Ramos (cell line): Measurements from ENCODE around the gene CCDC30.
"Not testable (repeated sequence)": the region's sequence is repeated elsewhere in the genome, so short reads cannot be mapped to it uniquely, and the experiment has no call there.

Source experiments
- in situ Hi-C: fragments of 300-500 bp; cut with MboI; formaldehyde crosslinking; loops from one replicate; pipeline ENCODE4 v1.14.3; 2022; ENCODE audit warnings: low sequenced_read_pairs; ENCODE audit not compliant: unreplicated experiment

Gene CCDC30

DNA sequence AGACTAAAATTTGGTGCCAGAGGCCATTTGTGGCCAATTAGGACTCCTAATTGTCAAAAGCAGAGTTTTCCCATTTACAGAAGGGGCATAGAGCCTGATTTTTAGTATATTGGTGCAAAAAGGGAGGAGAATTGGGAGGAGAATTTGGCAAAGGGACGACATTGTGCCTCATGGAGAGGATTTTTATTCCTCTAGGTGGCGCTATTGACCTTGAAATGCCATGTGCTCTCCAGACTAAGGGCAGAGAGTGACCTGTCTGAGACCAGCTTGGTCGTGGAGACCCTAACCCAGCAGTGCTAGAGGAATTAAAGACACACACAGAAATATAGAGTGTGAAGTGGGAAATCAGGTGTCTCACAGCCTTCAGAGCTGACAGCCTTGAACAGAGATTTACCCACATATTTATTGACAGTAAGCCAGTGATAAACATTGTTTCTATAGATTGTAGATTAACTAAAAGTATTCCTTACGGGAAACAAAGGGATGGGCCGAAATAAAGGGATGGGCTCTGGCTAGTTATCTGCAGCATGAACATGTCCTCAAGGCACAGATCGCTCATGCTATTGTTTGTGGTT, 48.6 kb downstream of the CCDC30 start:
- in situ Hi-C loops, result not testable (repeated sequence)

DNA sequence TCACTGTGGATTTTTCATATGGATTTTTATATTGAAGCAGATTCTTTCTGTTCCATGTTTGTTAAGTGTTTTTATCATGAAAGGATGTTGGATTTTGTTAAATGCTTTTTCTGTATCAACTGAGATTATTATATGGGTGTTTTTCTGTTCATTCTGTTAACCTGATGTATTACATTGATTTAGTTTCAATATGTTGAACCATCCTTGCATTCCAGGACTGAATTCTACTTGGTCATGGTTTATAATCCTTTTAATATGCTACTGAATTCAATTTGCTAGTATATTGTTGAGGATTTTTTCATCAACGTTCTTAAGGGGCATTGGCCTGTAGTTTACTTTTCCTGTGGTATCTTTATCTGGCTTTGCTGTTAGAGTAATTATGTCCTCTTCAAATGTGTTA, 55.8 kb downstream of the CCDC30 start:
- in situ Hi-C loops, result no loop called here

- in situ Hi-C loops, result no loop called here
These were observed 60.1 kb downstream of the CCDC30 start for GRCh38 chr1:42523171-42523570.

- in situ Hi-C loops, result no loop called here
These were observed 61.2 kb downstream of the CCDC30 start for GRCh38 chr1:42524330-42524729.

GRCh38 chr1:42529724-42530181, 66.7 kb downstream of the CCDC30 start:
- in situ Hi-C loops, result no loop called here

GRCh38 chr1:42531043-42531442, 68.0 kb downstream of the CCDC30 start:
- in situ Hi-C loops, result no loop called here

DNA sequence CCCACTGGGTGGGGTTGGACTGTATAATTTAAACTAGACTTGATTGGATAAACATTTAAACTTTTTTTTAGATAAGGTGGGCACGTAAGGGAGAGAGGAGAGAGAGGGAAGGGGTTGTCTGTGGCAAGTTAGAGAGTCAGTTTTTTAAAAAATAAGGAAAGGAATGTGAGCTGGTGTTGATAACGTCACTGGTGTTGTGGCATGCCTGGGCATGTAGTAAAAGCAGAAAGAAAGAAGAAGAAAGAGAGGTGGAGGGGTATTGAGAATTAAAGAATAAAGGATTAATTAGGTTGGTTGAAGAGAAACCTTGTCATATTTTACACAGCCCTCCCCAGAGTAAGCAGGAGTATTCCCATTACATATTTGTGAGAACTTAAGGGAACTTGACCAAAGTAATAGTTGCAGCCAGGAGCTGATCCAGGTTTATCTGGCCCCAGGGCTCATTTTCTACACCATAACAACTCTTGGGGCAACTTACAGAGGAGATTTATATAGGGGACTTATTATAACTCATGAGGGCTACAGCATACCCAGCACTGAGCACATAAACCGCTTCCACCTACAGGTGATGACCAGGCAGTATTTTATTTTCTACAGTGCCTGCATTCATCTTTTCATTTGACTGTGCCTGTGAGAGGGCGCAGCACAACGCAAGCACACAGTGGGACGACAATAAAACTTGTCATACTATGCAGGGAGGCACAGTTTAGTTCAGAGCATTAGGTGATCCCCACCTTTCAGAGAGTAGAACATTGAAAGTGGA, 70.2 kb downstream of the CCDC30 start:
- in situ Hi-C loops, result no loop called here

DNA sequence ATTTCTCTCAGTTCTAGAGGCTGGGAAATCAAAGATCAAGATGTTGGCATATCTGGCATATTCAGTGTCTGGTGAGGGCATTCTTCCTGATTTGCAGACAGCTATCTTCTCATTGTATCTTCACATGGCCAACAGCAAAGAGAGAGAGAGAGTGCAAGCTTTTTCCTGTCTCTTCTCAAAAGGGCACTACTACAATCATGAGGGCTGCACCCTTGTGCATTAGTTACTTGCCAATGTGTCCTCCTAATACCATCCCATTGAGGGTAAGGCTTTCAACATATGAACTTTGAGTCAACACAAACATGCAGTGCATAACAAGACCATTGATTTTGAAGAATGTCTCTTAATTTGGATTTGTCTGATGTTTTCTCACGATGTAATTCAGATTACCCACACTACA, 78.0 kb downstream of the CCDC30 start:
- in situ Hi-C loops, result no loop called here

- in situ Hi-C loops, result no loop called here
These were observed 88.1 kb downstream of the CCDC30 start for GRCh38 chr1:42551180-42551579.

GRCh38 chr1:42551590-42551989, 88.5 kb downstream of the CCDC30 start:
- in situ Hi-C loops, result no loop called here

DNA sequence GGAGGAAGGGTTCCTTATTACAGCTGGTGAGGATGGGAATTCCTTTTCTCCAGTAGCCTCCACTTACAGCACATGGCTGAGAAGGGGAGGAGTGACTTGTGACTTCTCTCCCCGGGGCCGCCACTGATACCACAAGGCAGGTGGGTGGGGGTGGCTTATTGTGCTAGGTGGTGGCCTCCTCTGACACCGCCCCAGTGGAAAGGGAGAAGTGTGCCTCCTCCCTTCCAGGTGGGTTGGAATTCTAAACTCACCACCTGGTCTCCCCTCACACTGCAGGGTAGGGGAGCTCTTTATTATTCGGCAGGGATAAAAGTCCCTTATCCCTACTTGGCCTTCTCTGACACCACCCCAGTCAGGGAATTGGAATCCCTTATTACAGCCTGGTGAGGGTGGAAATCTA, 89.5 kb downstream of the CCDC30 start:
- in situ Hi-C loops, result no loop called here

DNA sequence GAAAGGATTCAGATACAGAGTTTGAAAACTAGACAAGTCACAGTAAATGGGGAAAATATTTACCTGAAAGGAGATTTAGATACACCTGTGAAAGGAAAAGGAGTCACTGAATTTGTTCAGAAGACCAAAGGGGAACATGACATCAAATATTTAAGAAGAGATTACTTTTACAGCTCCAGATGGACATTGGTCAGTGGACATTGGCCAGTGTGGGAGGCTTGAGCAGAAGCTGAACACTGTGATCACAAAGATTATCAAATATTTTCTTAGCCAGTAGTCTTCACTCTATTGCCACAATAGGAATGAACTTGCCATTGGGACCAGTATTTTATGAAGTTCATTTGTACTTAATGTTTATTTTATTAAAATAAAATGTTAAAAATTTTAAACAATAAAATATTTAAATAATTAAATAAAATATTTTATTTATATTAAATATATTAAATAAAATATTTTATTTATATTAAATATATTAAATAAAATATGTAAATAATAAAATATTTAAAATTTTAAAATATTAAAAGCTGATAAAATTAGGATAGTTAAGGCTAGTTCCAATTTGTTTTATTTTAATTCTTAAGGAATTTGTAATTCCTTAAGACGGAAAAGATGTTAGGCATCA, 94.3 kb downstream of the CCDC30 start:
- in situ Hi-C loops, result no loop called here

DNA sequence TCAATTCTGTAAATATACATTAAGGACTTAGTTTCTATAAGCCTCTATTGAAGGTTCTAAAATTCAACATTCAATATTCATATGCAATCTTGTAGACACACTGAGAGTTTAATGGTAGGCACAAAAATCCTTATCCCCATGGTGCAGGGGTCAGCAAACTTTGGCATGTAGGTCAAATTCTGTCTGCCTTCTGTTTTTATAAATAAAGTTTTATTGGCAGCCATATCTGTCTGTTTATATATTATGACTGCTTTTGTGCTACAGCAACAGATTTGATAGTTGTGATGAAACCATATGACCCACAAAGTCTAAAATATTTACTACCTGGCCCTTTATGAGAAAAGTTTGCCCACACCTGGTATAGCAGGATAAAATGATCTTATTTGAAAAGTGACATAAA, 104.0 kb downstream of the CCDC30 start:
- in situ Hi-C loops, result no loop called here

DNA sequence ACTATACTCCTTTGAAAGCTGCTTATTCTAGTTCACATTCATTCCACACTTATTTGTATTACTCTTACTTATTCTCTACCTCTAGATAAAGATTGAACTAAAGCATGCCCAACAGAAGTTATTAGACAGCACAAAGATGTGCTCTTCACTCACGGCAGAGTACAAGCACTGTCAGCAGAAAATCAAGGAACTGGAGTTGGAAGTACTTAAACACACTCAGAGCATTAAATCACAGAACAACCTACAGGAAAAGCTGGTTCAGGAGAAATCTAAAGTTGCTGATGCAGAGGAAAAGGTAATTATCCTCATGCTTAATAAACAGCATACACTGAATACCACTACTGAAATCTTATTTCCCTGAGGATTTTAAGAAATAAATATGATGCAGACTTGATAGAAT, 113.8 kb downstream of the CCDC30 start:
- in situ Hi-C loops, result loop anchor here (25.0 kb wide), 1 partner anchor 160 kb away; the partner anchor contains the start of gene CLDN19

GRCh38 chr1:42586016-42586415, 122.9 kb downstream of the CCDC30 start:
- in situ Hi-C loops, result loop anchor here (25.0 kb wide), 1 partner anchor 151 kb away; the partner anchor contains the start of gene CLDN19

- in situ Hi-C loops, result loop anchor here (25.0 kb wide), 1 partner anchor 150 kb away; the partner anchor contains the start of gene CLDN19
These were observed 124.7 kb downstream of the CCDC30 start for GRCh38 chr1:42587753-42588152.

DNA sequence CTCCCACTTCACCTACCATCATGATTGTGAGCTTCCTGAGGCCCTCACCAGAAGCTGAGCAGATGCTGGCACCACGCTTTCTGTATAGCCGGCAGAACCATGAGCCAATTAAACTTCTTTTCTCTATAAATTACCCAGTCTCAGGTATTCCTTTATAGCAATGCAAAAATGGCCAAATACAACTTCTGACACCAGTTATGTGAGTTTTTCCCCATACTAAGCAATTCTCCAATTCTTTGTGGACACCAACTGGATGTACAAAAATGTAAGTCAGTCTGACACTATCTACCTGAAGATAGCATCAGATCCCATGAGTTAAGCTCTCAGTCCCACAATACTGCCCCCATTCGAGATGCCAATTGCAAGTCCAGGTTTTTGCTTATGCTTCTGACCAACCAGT, 129.7 kb downstream of the CCDC30 start:
- in situ Hi-C loops, result loop anchor here (25.0 kb wide), 1 partner anchor 144 kb away; the partner anchor contains the start of gene CLDN19

DNA sequence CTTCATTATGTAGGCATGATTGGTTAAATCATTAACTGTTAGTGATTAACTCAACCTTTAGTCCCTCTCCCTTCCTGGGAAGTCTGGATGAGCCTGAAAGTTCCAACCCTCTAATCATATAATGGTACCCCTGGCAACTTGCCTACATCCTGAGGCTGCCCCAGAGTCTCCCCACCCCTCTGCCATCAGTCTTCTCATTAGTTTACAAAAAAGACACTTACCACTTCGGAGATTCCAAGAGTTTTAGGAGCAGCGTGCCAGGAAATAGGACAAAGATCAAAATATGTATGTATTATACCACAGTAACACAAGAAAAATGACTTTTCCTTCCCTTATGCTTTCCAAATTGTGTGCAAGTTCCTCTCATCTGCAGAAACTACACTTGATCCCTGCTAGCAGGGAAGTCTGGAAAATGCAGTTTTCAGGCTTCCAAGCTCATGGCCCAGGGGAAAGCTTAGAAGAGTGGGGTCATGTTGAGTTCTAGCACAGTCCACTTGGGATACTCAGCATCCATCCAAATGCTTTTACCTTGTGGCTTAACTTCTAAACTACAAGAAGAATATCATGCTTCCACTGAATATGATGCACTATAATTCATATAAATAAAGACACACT, 130.5 kb downstream of the CCDC30 start:
- in situ Hi-C loops, result loop anchor here (25.0 kb wide), 1 partner anchor 144 kb away; the partner anchor contains the start of gene CLDN19

GRCh38 chr1:42601472-42601871, 138.4 kb downstream of the CCDC30 start:
- in situ Hi-C loops, result no loop called here

- in situ Hi-C loops, result no loop called here
These were observed 150.7 kb downstream of the CCDC30 start for GRCh38 chr1:42613803-42614131.

GRCh38 chr1:42618866-42619265, 155.8 kb downstream of the CCDC30 start:
- in situ Hi-C loops, result no loop called here
